NCI-H1694 (cell line): Measurements from ENCODE around the gene MBOAT1.

ENCODE experiments used
- DNase-seq: peaks from one replicate; lab custom pipeline; 2025; lab: John Stamatoyannopoulos, UW

The MBOAT1 gene

DNA sequence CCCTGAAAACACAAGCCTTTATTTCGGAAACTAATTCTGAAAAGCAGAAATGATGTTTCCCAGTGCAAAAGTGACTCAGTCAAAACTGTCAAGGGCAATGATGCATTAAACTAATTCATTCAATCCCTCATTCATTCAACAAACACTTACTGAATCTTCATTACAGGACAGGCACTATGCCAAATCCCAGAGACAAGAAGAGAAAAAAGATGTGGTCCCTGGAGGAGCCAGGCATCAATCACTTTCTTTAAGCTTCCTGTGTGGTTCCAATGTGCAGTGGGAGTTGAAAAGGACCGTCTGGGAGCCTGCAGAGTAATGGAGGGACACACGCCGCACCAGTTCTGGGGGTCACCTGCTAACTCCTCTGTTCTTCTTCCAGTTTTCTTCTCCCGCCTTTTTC, 113.1 kb downstream of the MBOAT1 start:
- no peak for DNase-seq

DNA sequence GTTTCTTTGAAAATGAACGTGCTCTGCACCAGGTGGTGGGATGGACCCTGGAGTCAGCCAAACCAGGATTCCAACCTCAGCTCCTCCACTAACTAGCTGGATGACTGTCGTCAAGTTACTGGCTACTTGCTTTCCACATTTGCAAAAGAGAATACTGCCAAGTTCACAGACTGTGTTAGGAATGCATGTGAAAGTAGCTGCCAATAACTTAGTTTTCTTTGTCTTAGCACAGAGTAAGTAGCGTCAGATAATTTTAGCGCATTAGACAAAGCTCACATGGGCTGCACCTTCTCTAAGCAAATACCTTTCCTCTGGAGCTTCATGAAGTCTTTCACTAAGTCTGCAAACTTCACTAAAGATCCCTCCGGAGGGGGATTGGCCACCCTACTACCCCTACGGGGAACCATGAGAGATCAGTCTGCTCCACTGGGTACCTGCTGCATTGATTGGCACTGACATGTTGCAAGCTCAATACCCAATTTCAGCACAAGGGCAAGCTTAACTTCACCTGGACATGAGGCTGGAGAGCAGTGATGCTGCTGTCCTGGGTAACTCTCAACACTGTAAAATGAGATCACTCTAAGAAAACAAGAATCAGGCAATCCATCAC, 113.9 kb downstream of the MBOAT1 start:
- no peak for DNase-seq

DNA sequence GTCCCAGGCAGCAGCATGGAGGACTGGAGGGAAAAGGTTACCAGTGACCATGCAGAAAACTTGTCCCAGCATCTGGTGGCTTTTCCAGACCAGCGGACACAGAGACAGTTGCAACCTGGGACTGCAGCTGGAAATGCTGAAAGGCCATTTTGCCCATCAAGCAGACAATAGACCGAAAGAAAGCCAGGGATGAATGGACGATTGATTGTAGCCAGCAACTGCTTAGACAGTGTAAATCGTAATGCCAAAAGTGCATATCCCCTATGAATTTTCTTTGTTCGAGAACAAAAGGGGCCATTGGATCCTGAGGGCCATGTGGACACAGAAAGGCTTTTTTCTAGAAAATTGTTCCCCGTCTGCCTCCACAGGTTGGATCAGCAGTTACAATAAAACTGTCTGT, 115.7 kb downstream of the MBOAT1 start:
- DNase-seq, result no peak

DNA sequence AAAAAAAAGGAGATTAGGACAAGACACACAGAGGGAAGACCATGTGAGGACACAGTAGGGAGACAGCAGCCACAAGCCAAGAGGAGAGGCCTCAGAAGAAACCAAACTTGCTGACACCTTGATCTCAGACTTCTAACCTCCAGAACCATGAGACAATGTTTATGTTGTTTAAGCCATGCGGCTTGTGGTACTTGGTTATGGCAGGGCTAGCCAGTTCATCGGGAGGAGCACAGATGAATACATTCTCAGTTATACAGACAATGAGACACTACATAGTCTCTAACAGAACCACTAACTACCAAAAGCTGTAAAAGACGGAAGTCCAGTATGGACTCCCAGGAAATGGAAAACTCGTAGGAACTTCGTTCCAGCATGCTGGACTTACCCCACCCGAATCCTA, 116.8 kb downstream of the MBOAT1 start:
- DNase-seq, result no peak

DNA sequence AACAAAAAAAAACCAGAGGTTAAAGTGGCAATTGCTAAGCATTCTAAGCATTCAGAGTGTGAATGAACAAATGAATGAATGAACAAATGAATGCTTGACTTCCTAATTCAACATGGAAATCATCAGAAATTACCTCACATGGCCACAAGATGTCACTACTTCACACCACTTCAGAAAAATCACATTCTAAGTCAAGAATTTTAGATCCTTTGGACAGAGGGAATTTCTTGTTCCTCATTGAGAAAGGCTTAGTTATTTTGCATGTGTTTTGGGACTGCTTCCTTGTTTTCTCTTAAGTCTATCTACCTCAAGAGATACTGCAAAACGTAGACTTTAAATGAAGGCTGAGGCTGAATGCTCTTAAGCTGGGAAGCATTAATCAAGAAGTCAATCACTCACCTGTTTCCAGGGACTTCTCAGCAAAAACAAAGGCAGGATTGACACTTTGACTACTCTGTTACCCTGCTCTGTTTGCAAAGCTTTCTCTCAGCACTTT, 120.2 kb downstream of the MBOAT1 start:
- peak; percentile 25 for DNase-seq

DNA sequence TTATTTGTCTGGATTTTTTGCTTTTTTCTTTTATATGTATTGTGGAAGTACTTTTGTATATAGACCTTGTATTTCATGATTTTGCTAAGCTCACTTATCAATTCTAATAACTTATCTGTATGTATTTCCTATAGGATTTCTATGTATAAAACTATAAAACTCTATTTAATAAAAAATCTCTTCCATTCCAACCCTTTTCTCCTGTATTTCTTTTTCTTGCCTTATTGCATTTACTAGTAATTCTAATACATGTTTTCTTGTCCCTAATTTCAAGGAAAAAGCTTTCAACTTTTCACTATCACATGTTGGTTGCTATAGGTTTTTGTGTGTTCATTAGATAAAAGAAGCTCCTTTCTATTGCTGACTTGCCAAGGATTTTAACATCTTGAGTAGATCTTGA, 125.3 kb downstream of the MBOAT1 start:
- no peak for DNase-seq

DNA sequence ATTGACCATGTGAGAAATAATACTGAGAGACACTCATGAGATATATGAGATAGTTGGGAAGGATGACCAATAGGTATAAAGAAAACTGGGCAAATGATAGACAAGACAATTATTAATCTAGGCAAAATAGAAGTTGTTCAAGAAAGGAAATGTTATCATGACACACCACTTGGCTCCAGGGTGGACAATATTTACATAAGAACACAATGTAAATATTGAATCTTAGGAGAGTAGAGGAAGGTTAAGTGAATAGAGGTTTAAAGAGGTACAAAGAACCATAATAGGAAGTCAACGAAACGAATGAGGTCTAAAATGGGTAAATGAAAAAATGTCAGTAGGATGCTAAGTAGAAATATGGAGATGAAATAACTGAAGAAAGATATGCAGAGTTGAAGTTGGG, 126.5 kb downstream of the MBOAT1 start:
- DNase-seq, result no peak

DNA sequence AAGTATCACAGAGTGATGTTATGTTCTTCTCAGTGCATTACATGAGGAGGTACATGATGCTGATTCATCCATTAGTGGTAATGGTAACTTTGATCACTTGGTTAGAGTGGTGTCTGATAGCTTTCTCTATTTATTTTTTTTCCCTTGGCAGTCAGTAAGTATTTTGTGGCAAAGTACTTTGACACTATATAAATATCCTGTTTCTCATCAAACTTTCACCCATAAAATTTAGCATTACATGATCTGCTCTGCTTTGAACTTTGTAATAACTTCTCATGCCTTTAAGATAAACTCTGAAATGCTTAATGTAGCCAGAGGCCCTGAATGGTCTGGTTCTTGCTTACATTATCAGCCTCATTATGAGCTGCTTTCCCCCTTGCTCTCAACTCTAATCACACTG, 127.9 kb downstream of the MBOAT1 start:
- no peak for DNase-seq

DNA sequence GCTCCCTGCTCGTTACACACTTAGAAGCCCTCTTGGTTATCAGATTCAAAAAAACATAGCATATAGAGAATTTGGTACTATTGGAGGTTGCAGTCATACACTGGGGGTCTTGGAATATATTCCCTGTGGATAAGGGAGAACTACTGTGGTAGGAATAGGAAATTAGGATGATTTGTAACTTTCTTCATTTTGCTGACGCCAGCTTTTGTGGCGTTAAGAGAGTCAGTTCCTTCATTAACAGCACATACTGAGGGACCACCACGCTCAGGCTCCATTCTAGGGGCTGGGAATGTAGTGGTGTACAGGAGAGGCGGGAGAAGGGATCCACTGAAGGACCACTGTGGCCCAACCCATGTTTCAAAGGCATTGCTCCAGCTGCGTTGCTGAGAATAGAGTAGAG, 140.3 kb downstream of the MBOAT1 start:
- no peak for DNase-seq

DNA sequence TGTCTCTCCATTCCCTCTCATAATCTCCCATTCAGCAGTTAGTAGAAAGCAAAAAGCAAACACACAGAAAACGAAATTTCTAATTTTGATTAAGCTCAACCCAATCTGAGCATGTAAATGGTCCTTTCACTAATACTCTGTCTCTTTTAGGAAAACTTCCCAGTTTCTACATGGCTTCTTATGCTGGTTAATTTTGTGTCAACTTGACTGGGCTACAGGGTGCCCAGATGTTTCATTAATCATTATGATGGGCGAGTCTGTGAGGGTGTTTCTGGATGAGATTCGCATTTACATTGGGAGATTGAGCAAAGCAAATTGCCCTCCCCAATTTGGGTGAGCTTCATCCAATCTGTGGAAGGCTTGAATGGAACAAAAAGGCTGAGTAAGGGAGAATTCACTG, 142.2 kb downstream of the MBOAT1 start:
- DNase-seq, result no peak

DNA sequence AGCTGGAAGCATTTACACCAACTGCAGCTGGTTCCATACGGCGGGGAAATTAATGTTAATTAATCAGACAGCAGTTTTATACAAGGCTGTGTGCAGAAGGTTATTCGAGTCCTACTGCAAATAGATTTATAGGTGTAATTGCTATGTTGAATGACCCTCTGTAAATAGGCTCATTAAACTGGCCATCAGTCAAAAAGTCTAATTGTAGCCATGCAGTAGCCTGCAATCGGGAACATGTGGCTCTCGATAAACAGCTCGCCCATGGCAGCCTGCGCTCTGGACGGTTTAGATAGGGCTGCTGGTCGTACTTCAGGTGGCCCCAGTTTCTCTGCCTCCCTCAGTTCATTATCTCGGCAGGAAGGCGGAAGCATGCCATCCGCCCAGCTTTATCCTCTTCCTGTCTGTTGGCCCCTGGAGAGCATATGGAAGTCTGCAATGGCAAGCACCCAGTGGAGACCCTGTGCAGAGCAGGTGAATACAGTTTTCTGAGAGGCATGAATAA, 143.2 kb downstream of the MBOAT1 start:
- DNase-seq, result no peak

DNA sequence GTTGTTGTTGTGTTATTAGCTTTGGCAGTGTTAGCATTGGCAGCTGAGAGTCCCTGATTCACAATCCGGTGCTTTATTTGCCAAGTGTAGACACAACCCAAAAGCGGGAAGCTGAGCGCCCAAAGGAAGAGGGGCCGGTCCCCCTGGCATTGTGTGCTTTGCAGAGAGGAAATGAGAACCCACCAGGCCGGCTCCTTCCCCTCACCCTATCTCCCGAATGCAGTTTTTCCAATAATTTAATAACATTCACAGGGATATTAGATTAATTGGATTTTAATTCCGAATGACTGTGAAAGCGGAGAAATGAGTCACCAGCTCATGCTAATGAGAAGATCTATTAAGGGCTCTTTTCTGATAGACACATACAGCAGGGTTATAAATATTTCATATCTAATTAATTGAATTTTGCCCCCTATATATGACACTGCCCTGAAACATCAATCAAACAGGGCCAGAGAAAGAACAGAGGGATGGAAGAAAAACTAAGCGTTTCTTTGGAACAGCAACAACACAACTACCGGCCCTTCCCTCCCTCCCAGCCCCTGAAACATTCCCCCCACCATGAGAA, 143.8 kb downstream of the MBOAT1 start:
- no peak for DNase-seq

DNA sequence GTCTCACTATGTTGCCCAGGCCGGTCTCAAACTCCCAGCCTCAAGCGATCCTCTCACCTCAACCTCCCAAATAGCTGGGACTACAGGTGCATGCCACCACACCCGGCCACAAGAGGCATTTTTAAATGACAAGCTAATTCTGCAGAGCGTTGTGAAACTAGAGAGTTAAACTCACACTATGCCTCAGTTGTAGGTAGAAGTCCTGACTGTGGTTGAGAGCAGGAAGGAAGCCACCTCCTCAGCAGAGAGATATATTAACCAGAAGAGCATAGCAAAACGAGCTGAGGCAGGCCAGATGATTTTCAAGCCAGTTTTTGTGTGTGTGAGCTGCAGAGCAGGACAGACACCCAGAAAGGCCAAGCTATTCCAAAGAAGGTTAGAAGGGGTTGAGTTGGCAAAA, 150.3 kb downstream of the MBOAT1 start:
- DNase-seq, result no peak

DNA sequence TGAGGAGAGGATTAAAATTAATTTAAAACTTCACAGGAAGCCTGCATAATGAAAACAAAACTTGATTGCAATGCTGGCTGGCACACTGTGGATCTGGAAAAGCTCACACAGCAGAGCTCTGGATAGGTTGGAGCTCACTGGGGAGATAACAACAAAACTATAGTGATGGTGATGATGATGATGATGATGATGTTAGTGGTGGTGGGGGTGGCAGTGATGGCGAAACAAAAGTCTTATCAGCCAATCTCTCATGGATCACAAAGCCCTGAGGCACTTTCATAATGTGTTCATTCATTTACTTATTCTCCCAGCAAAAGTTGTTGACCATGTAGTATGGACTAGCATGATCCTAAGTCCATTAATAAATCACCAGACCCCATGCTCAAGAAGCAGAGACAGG, 152.0 kb downstream of the MBOAT1 start:
- no peak for DNase-seq

DNA sequence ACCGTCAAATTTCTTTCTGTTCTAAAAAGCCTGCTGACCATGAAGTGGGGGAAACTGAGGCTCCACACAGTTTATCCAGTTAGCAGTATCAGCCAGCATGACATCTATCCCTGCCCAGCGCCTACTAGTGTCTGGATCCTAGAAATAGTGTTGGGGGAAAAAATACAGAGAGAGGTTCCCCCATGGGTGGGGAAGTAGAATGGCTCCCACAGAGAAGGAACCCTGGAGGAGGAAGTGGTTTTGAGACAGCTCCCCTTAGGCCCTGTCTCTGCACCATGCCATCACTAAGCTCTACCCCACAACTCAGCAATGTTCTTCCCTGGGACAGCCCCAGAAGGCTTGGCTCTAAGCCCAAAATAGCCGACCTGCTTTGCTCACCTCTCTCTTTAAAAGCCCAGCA, 153.4 kb downstream of the MBOAT1 start:
- DNase-seq, result no peak

DNA sequence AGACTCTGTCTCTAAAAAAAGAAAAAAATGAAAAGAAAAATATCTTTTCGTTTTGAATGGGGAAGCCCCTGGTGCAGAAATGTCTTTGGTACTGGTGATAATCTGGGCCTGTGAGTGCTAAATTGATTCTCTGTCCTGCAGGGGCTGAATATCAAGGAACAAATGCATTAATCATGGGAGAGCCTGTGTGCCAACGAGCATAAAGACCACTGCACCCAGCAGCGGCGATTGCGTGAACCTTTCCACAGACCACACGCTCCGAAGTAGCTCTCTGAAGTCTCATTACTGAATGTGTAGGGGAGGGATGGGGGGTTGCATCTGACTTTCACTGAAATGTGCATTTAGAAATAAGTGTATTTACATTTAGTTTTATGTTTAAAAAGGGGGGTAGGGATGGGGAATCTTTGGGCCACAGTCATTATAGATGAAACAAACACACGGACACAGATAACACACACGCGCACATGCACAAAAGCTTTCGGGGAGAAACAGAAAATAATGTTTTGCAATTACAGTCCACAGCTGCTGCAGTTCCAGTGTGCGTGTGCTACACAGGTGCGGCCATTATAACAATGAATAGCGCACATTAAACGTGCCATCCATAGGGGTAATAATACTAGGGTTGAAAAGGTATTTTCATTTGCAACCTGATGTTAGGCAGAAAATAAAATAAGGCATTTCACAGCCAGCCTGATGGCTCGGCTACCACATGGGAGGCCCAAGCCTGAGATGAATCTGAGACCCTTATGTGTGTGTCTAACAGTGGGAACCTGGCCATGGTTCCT, 154.0 kb downstream of the MBOAT1 start:
- no peak for DNase-seq

DNA sequence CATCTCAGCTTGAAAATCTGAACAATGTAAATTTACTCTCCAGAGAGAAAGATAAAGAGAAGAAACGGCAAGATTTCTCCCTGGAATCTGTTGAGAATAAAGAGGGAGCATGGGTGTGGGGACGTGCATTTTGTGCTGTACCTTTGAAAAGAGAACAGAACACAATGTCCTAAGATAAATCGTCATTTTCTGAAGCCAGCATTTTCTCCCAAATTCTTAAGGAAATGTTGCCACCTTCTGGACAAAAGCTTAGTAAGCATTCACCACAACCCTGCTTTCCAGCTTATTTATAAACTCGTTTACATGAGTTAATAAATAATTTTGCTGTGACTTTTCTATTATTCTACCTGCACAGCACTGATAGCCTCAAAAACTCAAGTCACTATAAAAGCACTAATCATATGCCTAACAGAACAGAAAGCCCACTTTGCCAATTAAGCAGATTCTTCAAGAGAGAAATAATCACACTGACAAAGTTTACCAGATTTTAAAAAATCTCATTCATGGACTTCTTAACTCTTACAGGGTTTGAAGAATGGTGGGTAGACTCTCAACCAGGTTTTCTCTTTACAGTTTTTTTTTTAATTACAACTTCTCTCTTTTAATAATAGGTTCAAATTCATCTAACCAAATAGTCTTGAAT, 155.8 kb downstream of the MBOAT1 start:
- DNase-seq, result peak; percentile 73

DNA sequence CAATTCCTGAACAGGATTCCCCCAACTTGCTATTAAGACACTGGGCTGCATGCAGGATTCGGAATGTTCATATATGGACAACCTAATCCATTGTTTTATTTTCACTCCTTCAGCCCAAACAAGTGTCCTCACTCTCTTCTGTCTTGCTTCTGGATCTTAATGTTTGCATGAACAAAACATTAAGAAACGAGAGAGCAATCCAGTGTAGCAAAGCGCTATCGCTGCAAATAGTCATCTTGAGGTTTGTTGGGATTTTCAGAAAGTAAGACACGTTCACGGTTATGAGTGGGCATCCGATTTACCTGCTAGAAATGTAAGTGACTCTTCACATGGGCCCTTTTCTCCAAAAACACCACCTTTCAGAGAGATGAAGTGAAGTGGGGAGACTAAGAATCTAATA, 156.4 kb downstream of the MBOAT1 start:
- DNase-seq, result no peak
